K562 (cell line): Measurements from ENCODE around the gene POMGNT2. TPM values are rescaled to one million over a fixed set of nuclear protein-coding genes. Genes with fewer than 3 reads are reported as not detected.

ENCODE experiments used
- ATAC-seq: fragments of 200-7000 bp; cut with Tn5 transposase; 3 replicates; pipeline ENCODE4 v1.9.1; 2020; ENCODE audit warnings: moderate library complexity
- BruUV-seq: library from RNA; stranded (reverse); fragments of 400-500 nt; replicated peaks from 2 replicates; lab custom pipeline; 2021; lab: Mats Ljungman, UMichigan
- CTCF ChIA-PET: fragments of 300-600 bp; formaldehyde crosslinking; extraction: SDS; loops from one replicate; lab custom pipeline; 2021; ENCODE audit warnings: low intra/inter-chr PET ratio; lab: Yijun Ruan, JAX
- POLR2A ChIA-PET: fragments of 300-600, 350-650 bp; sonication (Branson Sonifier 250); formaldehyde crosslinking; extraction: SDS; loops from one replicate; lab custom pipeline; 2021; ENCODE audit warnings: antibody characterized with exemption, inconsistent platforms; lab: Yijun Ruan, JAX
- DNase-seq, 4 experiments: peaks; one replicate each; pipeline versions ENCODE4 v3.0.0 to v3.0.0-alpha.2; 2011 to 2018; ENCODE audit warnings: low spot score in 3 of 4, mixed read lengths in 3 of 4; ENCODE audit errors: extremely low read depth in 1 of 4
- FAIRE-seq: peaks from 2 replicates; lab custom pipeline; 2011; peaks lifted over from hg19 to GRCh38; lab: Jason Lieb, UNC
- H2AFZ ChIP-seq: 2 replicates; pipeline ENCODE4 v1.6.0; 2011; ENCODE audit warnings: low read depth, low read length, control low read depth, inconsistent platforms
- H3K27ac ChIP-seq: fragments of 200-600 bp; 3 replicates; pipeline ENCODE4 v1.8.0; 2011; ENCODE audit warnings: low read depth, mild to moderate bottlenecking, control low read depth, inconsistent platforms, low read length, moderate library complexity, mixed read lengths; ENCODE audit errors: extremely low read depth
- H3K27me3 ChIP-seq, 2 experiments: fragments of 300-600 bp in 1 of 2; 2 replicates in 1 of 2; 3 replicates in 1 of 2; pipeline versions ENCODE4 v1.6.0 to v1.8.0; 2011; ENCODE audit warnings: inconsistent platforms in 2 of 2, low read length in 2 of 2, mild to moderate bottlenecking in 1 of 2, mixed read lengths in 1 of 2, moderate library complexity in 1 of 2; ENCODE audit not compliant: control insufficient read depth in 2 of 2, insufficient read depth in 2 of 2
- H3K36me3 ChIP-seq: fragments of 300-600 bp; 3 replicates; pipeline ENCODE4 v1.8.0; 2011; ENCODE audit warnings: mild to moderate bottlenecking, low read length, inconsistent platforms; ENCODE audit not compliant: control insufficient read depth, insufficient read depth
- H3K4me1 ChIP-seq, 2 experiments: fragments of 200-600 bp in 1 of 2; replicated peaks in 1 of 2; 2 replicates in 1 of 2; 3 replicates in 1 of 2; pipeline versions ENCODE4 v1.5.1 to v1.8.0; 2011; ENCODE audit warnings: inconsistent platforms in 2 of 2, low read length in 2 of 2, mild to moderate bottlenecking in 1 of 2, mixed read lengths in 1 of 2, moderate library complexity in 1 of 2; ENCODE audit not compliant: control insufficient read depth in 2 of 2, insufficient read depth in 2 of 2
- H3K4me2 ChIP-seq: 2 replicates; pipeline ENCODE4 v1.6.1; 2011; ENCODE audit warnings: low read length, control low read depth, inconsistent platforms, mixed read lengths; ENCODE audit not compliant: insufficient read depth
- H3K4me3 ChIP-seq: fragments of 200-600 bp; sonication (generic), shearing (Covaris generic); 2 replicates; pipeline ENCODE4 v1.5.1; 2016; ENCODE audit warnings: control low read depth, inconsistent platforms
- H3K79me2 ChIP-seq: fragments of 200-600 bp; 3 replicates; pipeline ENCODE4 v1.8.0; 2011; ENCODE audit warnings: low read length, inconsistent platforms; ENCODE audit not compliant: control insufficient read depth, insufficient read depth
- H3K9ac ChIP-seq, 2 experiments: 2 replicates each; pipeline versions ENCODE4 v1.6.0 to v1.6.1; 2011; ENCODE audit warnings: low read depth in 2 of 2, low read length in 2 of 2, control low read depth in 1 of 2, inconsistent platforms in 1 of 2, mild to moderate bottlenecking in 1 of 2, mixed read lengths in 1 of 2; ENCODE audit not compliant: insufficient read depth in 1 of 2
- H3K9me1 ChIP-seq: one replicate; pipeline ENCODE4 v1.6.0; 2011; ENCODE audit warnings: inconsistent platforms, mild to moderate bottlenecking, low read length, moderate library complexity; ENCODE audit not compliant: control insufficient read depth, insufficient read depth
- H3K9me3 ChIP-seq: replicated peaks from 2 replicates; pipeline ENCODE4 v1.5.1; 2011; ENCODE audit warnings: low read depth, low read length, inconsistent platforms; ENCODE audit not compliant: control insufficient read depth, insufficient read depth
- H4K20me1 ChIP-seq: replicated peaks from 2 replicates; pipeline ENCODE4 v1.6.1; 2011; ENCODE audit warnings: low read length, inconsistent platforms, mixed read lengths; ENCODE audit not compliant: control insufficient read depth, insufficient read depth
- BCOR ChIP-seq: fragments of 450-650 bp; IDR thresholded peaks from 2 replicates; pipeline ENCODE4 v1.6.1; 2016
- DMBX1 ChIP-seq: fragments of 250-450 bp; sonication (Bioruptor Pico); IDR thresholded peaks from 2 replicates; pipeline ENCODE4 v1.8.0; 2022; ENCODE audit warnings: inconsistent platforms, mild to moderate bottlenecking, moderate library complexity, borderline replicate concordance
- LEF1 ChIP-seq: fragments of 450-650 bp; IDR thresholded peaks from 2 replicates; pipeline ENCODE4 v1.6.1; 2016; ENCODE audit warnings: mild to moderate bottlenecking
- MEF2D ChIP-seq: conservative IDR thresholded peaks from 2 replicates; pipeline ENCODE4 v1.6.1; 2016; ENCODE audit warnings: low read depth, missing genetic modification characterization, missing compliant biosample characterization
- POLR2A ChIP-seq: fragments of 450-650 bp; conservative IDR thresholded peaks from 2 replicates; pipeline ENCODE4 v1.6.1; 2016
- RBM17 ChIP-seq: fragments of 200-400 bp; formaldehyde crosslinking; IDR thresholded peaks from 2 replicates; pipeline ENCODE4 v1.6.1; 2017; ENCODE audit warnings: low read depth, mild to moderate bottlenecking, low read length, borderline replicate concordance
- SLC30A9 ChIP-seq: fragments of 250-450 bp; sonication (Bioruptor Pico); IDR thresholded peaks from 2 replicates; pipeline ENCODE4 v1.8.0; 2022; ENCODE audit warnings: mild to moderate bottlenecking, moderate library complexity
- YY1 ChIP-seq, 3 experiments: IDR thresholded peaks; 2 replicates each; pipeline ENCODE4 v1.6.1; 2011; ENCODE audit warnings: low read length in 2 of 3, mild to moderate bottlenecking in 2 of 3, moderate library complexity in 2 of 3, borderline replicate concordance in 1 of 3, control low read depth in 1 of 3, low read depth in 1 of 3; ENCODE audit not compliant: insufficient read depth in 3 of 3, insufficient replicate concordance in 2 of 3, control insufficient read depth in 1 of 3, insufficient read length in 1 of 3; ENCODE audit errors: extremely low read depth in 1 of 3
- ZNF175 ChIP-seq: fragments of 200-800 bp; sonication (Bioruptor generic); IDR thresholded peaks from 2 replicates; pipeline ENCODE4 v1.6.1; 2016; ENCODE audit warnings: low read depth, mild to moderate bottlenecking, missing genetic modification characterization, missing compliant biosample characterization
- ZNF24 ChIP-seq: fragments of 450-650 bp; IDR thresholded peaks from 2 replicates; pipeline ENCODE4 v1.6.1; 2016
- WGBS: fragments of 100-300 bp; shearing (Covaris generic); methylation state at CpG from one replicate; pipeline ENCODE4 v1.1.6; 2016; ENCODE audit warnings: low coverage, mixed read lengths; ENCODE audit not compliant: insufficient coverage; ENCODE audit errors: missing lambda C conversion rate; 5-methylcytosine and 5-hydroxymethylcytosine counted together
- in situ Hi-C: fragments of 300-500 bp; cut with MboI; formaldehyde crosslinking; loops from 4 replicates; pipeline ENCODE4 v1.15.0; 2018; ENCODE audit warnings: inconsistent platforms, mixed read lengths
- intact Hi-C: fragments of 100-400 bp; cut with micrococcal nuclease; formaldehyde crosslinking; loops from 2 replicates; pipeline ENCODE4 v1.14.2; 2022
- polyA plus RNA-seq, 8 experiments: library from polyadenylated mRNA; depleted of rRNA in 4 of 8; stranded (reverse) in 5 of 8; unstranded in 3 of 8; fragments of >200 nt; fragmentation: Nextera tagmentation in 2 of 8; fragmentation: Illumina TruSeq in 1 of 8; extraction: Ambion mirVana in 2 of 8; extraction: Trizol in 1 of 8; gene quantifications; 2 replicates each; pipeline versions ENCODE4 v1.2.1 to v1.2.3, GENCODE V29; 2011 to 2014; ENCODE audit warnings: inconsistent platforms in 1 of 8, missing spikeins in 1 of 8
- total RNA-seq, 7 experiments: library from RNA; depleted of rRNA in 6 of 7; stranded (reverse); fragments of >200 nt in 6 of 7; fragmentation: Illumina TruSeq in 2 of 7; extraction: Trizol in 2 of 7; gene quantifications; 2 replicates each; pipeline versions ENCODE4 v1.2.1 to v1.2.3, GENCODE V29; 2011 to 2021; ENCODE audit warnings: low replicate concordance in 1 of 7
- TF ChIP-seq, protein P1 (sequence below): fragments of 150-350 bp; IDR thresholded peaks from 2 replicates; pipeline ENCODE4 v1.6.1; 2014; ENCODE audit warnings: low read depth, mild to moderate bottlenecking, low read length, borderline replicate concordance
- TF ChIP-seq, protein P2 (sequence below): fragments of 250-450 bp; sonication (Bioruptor Pico); IDR thresholded peaks from 2 replicates; pipeline ENCODE4 v1.8.0; 2022; ENCODE audit warnings: moderate library complexity, mild to moderate bottlenecking, inconsistent platforms
- TF ChIP-seq, protein P3 (sequence below): fragments of 450-650 bp; IDR thresholded peaks from 2 replicates; pipeline ENCODE4 v1.7.1; 2018; ENCODE audit warnings: mild to moderate bottlenecking, low read depth; ENCODE audit not compliant: partially characterized antibody

The POMGNT2 gene
- total and polyA plus RNA-seq, 9 of the 15 experiments (the other 6 are each of a cell fraction or from before 2014, with no cell fraction given) = 0.65 to 14.1 (median 10.3) TPM

DNA sequence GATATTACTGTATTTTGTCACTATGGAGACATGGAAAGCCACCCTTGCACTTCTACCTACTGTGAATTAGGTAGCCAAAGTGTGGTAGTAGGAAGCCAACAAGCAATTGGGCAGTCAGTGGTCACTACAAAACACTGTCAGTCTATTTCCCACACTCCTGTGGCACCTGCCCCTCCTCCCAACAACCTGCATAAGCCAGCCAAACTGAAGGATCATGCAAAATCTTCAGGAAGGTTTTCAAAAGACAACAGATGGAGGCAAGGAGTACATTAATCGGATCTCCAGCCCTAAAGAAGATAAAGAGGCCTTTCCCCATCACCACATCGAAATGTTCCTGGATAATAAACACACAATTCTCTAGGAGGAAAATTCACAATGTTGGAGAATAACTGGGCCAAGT, 11.9 kb downstream of the POMGNT2 start:
- Histone ChIP-seq H3K9ac (no peak overlapping the region), H4K20me1 (peaks cover 38% of the 10 kb centered on the region), H3K9me3 (no peaks in the 10 kb centered on the region), H2AFZ (no peak overlapping the region), H3K4me3 (no peak overlapping the region), H3K79me2 (no peaks in the 10 kb centered on the region), H3K27ac (no peak overlapping the region), H3K9me1 (no peaks in the 10 kb centered on the region), H3K4me1 (peaks cover 0 to 3% of the 10 kb centered on the region in 2 experiments; a peak in 1 of 5 replicates), H3K36me3 (no peaks in the 10 kb centered on the region), H3K27me3 (peaks cover 0 to 5% of the 10 kb centered on the region in 2 experiments; a peak in 1 of 5 replicates), H3K4me2 (no peak overlapping the region)
- TF ChIP-seq SLC30A9 (CRISPR knock-in tag) = no peak
- TF ChIP-seq, protein P1, sequence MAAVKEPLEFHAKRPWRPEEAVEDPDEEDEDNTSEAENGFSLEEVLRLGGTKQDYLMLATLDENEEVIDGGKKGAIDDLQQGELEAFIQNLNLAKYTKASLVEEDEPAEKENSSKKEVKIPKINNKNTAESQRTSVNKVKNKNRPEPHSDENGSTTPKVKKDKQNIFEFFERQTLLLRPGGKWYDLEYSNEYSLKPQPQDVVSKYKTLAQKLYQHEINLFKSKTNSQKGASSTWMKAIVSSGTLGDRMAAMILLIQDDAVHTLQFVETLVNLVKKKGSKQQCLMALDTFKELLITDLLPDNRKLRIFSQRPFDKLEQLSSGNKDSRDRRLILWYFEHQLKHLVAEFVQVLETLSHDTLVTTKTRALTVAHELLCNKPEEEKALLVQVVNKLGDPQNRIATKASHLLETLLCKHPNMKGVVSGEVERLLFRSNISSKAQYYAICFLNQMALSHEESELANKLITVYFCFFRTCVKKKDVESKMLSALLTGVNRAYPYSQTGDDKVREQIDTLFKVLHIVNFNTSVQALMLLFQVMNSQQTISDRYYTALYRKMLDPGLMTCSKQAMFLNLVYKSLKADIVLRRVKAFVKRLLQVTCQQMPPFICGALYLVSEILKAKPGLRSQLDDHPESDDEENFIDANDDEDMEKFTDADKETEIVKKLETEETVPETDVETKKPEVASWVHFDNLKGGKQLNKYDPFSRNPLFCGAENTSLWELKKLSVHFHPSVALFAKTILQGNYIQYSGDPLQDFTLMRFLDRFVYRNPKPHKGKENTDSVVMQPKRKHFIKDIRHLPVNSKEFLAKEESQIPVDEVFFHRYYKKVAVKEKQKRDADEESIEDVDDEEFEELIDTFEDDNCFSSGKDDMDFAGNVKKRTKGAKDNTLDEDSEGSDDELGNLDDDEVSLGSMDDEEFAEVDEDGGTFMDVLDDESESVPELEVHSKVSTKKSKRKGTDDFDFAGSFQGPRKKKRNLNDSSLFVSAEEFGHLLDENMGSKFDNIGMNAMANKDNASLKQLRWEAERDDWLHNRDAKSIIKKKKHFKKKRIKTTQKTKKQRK = no peak
- no peak for TF ChIP-seq RBM17
- no peak for TF ChIP-seq ZNF175
- TF ChIP-seq, protein P2, sequence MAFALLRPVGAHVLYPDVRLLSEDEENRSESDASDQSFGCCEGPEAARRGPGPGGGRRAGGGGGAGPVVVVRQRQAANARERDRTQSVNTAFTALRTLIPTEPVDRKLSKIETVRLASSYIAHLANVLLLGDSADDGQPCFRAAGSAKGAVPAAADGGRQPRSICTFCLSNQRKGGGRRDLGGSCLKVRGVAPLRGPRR (CRISPR knock-in tag) = no peak
- TF ChIP-seq MEF2D = no peak
- no peak for TF ChIP-seq DMBX1 (CRISPR knock-in tag)
- no peak for TF ChIP-seq POLR2A
- TF ChIP-seq YY1 (IDR thresholded peaks at IDR 0.05; ENCODE audit: borderline replicate concordance in 1 of 3, control insufficient read depth in 1 of 3, extremely low read depth in 1 of 3, insufficient read depth in 3 of 3, insufficient read length in 1 of 3, insufficient replicate concordance in 2 of 3, low read depth in 1 of 3, low read length in 2 of 3) = no peak
- no peak for TF ChIP-seq LEF1
- no peak for TF ChIP-seq ZNF24
- TF ChIP-seq, protein P3, sequence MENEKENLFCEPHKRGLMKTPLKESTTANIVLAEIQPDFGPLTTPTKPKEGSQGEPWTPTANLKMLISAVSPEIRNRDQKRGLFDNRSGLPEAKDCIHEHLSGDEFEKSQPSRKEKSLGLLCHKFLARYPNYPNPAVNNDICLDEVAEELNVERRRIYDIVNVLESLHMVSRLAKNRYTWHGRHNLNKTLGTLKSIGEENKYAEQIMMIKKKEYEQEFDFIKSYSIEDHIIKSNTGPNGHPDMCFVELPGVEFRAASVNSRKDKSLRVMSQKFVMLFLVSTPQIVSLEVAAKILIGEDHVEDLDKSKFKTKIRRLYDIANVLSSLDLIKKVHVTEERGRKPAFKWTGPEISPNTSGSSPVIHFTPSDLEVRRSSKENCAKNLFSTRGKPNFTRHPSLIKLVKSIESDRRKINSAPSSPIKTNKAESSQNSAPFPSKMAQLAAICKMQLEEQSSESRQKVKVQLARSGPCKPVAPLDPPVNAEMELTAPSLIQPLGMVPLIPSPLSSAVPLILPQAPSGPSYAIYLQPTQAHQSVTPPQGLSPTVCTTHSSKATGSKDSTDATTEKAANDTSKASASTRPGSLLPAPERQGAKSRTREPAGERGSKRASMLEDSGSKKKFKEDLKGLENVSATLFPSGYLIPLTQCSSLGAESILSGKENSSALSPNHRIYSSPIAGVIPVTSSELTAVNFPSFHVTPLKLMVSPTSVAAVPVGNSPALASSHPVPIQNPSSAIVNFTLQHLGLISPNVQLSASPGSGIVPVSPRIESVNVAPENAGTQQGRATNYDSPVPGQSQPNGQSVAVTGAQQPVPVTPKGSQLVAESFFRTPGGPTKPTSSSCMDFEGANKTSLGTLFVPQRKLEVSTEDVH = no peak
- no peak for TF ChIP-seq BCOR
- in situ Hi-C loops (no loop called here), intact Hi-C loops (no loop called here)
- DNase-seq = no peak
- no peak for ATAC-seq
- 5% methylated on average over 2 of the region's 2 CpGs for WGBS
- ChIA-PET CTCF (no interaction called here), POLR2A (no interaction called here)
- FAIRE-seq = no peak
- no TSS peak for BruUV-seq
